ENCODE measurements around the gene GPATCH2L.

GPATCH2L gene

GRCh38 chr14:76262641-76263040, 110.9 kb downstream of the GPATCH2L start:
- DNase-seq (ENCODE audit: low spot score in 2 of 2), result no peak
- in situ Hi-C loops (cut with MboI; ENCODE audit: low sequenced_read_pairs), result no loop called here

More at GRCh38 chr14:76262641-76263040, 110.9 kb downstream of the GPATCH2L start:
- H3K4me1 ChIP-seq, result no peaks in the 10 kb centered on the region
- 0 out of 2 replicates have a peak, but pooled peaks cover 8% of the 10 kb centered on the region for H3K27me3 ChIP-seq (ENCODE audit: low read depth)
- no peaks in the 10 kb centered on the region for H3K36me3 ChIP-seq (replicated peaks)
- no peak overlapping the region for H3K4me3 ChIP-seq
- no peaks in the 10 kb centered on the region for H3K9me3 ChIP-seq
